Right atrium auricular region (tissue), 2 donors: ENCODE data around the gene STOX1. TPM values are rescaled to one million over a fixed set of nuclear protein-coding genes. Genes with fewer than 3 reads are reported as not detected.

Experiments
- DNase-seq: peaks from one replicate; pipeline ENCODE4 v3.0.0-alpha.2; 2019; ENCODE audit warnings: low spot score
- H3K27ac ChIP-seq, 2 donors: fragments of 200-600 bp; sonication (generic); 1 replicate in 1 of 2; 2 replicates in 1 of 2; pipeline ENCODE4 v1.5.1; 2016 to 2019
- H3K27me3 ChIP-seq, 2 donors: fragments of 200-600 bp; sonication (generic); one replicate each; pipeline versions ENCODE4 v1.5.1 to v1.6.0; 2017 to 2019
- H3K36me3 ChIP-seq: fragments of 200-600 bp; sonication (generic); one replicate; pipeline ENCODE4 v1.5.1; 2016
- H3K4me1 ChIP-seq, 2 donors: fragments of 200-600 bp; sonication (generic); one replicate each; pipeline versions ENCODE4 v1.5.1 to v1.6.0; 2017 to 2019
- H3K4me3 ChIP-seq, 2 donors: fragments of 200-600 bp; sonication (generic); 1 replicate in 1 of 2; 2 replicates in 1 of 2; pipeline ENCODE4 v1.5.1; 2017 to 2019; ENCODE audit warnings: mild to moderate bottlenecking in 1 of 2, moderate library complexity in 1 of 2
- H3K9me3 ChIP-seq, 2 donors: fragments of 200-600 bp; sonication (generic); one replicate each; pipeline ENCODE4 v1.5.1; 2019
- CTCF ChIP-seq, 2 donors: fragments of 200-600 bp; sonication (generic); IDR thresholded peaks; one replicate each; pipeline ENCODE4 v1.5.1; 2019; ENCODE audit warnings: antibody characterized with exemption in 2 of 2
- total RNA-seq, 2 donors: library from RNA; depleted of rRNA; stranded (reverse); fragments of >200 nt; gene quantifications; one replicate each; pipeline ENCODE4 v1.1.0, GENCODE V29; 2016

Gene STOX1
- total RNA-seq = under 1 TPM; 0.26 to 0.47 TPM

- Histone ChIP-seq H3K27ac (peak within 1 kb of the TSS in 1 of 2 donors; percentile 26), H3K4me1 (peaks cover 0 to 7% of the 10 kb centered on the region in 2 donors), H3K9me3 (no peaks in the 10 kb centered on the region), H3K4me3 (peak within 1 kb of the TSS; percentile 48 to 62), H3K36me3 (no peaks in the 10 kb centered on the region), H3K27me3 (no peaks in the 10 kb centered on the region)
- no peak for TF ChIP-seq CTCF (IDR thresholded peaks at IDR 0.05)
- no peak for DNase-seq
Observed at GRCh38 chr10:68826764-68827591, at the start of gene STOX1. STOX1 (plus strand) TSS chr10:68827531; CDS start chr10:68827624, 93 bp downstream.

GRCh38 chr10:68781613-68782574 lies 45.4 kb upstream of the STOX1 start:
- no peak for DNase-seq
- peaks cover 55% of the 10 kb centered on the region for H3K36me3 ChIP-seq
- H3K27ac ChIP-seq = no peak overlapping the region
- no peaks in the 10 kb centered on the region for H3K4me1 ChIP-seq
- no peak overlapping the region for H3K4me3 ChIP-seq
- TF ChIP-seq CTCF (IDR thresholded peaks at IDR 0.05) = no peak
- H3K9me3 ChIP-seq = no peaks in the 10 kb centered on the region
- no peaks in the 10 kb centered on the region for H3K27me3 ChIP-seq

- DNase-seq = no peak
- Histone ChIP-seq H3K9me3 (no peaks in the 10 kb centered on the region), H3K27me3 (no peaks in the 10 kb centered on the region), H3K4me3 (no peak overlapping the region), H3K27ac (no peak overlapping the region), H3K36me3 (peaks cover 59% of the 10 kb centered on the region), H3K4me1 (no peaks in the 10 kb centered on the region)
- no peak for TF ChIP-seq CTCF (IDR thresholded peaks at IDR 0.05)
Observed at GRCh38 chr10:68784476-68784875, 42.9 kb upstream of the STOX1 start.

- Histone ChIP-seq H3K27ac (no peak overlapping the region), H3K36me3 (peaks cover 80% of the 10 kb centered on the region), H3K27me3 (no peaks in the 10 kb centered on the region), H3K4me1 (no peaks in the 10 kb centered on the region), H3K9me3 (no peaks in the 10 kb centered on the region), H3K4me3 (no peak overlapping the region)
- no peak for TF ChIP-seq CTCF (IDR thresholded peaks at IDR 0.05)
- DNase-seq = no peak
Observed at GRCh38 chr10:68787813-68788212, 39.5 kb upstream of the STOX1 start.

- Histone ChIP-seq H3K4me1 (no peaks in the 10 kb centered on the region), H3K27me3 (no peaks in the 10 kb centered on the region), H3K9me3 (no peaks in the 10 kb centered on the region), H3K27ac (no peak overlapping the region), H3K36me3 (peaks cover 90% of the 10 kb centered on the region), H3K4me3 (no peak overlapping the region)
- DNase-seq = no peak
- no peak for TF ChIP-seq CTCF (IDR thresholded peaks at IDR 0.05)
Observed at GRCh38 chr10:68790476-68790875, 36.9 kb upstream of the STOX1 start.
